GM12875 (cell line): Measurements from ENCODE around the gene TFPI.

Experiments
- H3K4me3 ChIP-seq: one replicate; pipeline ENCODE4 v1.5.1; 2011; ENCODE audit warnings: low read depth, low read length, control low read depth
- TF ChIP-seq, protein P1 (sequence below): IDR thresholded peaks from 2 replicates; pipeline ENCODE4 v1.5.1; 2011; ENCODE audit warnings: low read depth, mild to moderate bottlenecking, control low read depth, inconsistent platforms, low read length, moderate library complexity, borderline replicate concordance; ENCODE audit not compliant: insufficient read depth

TFPI gene

DNA sequence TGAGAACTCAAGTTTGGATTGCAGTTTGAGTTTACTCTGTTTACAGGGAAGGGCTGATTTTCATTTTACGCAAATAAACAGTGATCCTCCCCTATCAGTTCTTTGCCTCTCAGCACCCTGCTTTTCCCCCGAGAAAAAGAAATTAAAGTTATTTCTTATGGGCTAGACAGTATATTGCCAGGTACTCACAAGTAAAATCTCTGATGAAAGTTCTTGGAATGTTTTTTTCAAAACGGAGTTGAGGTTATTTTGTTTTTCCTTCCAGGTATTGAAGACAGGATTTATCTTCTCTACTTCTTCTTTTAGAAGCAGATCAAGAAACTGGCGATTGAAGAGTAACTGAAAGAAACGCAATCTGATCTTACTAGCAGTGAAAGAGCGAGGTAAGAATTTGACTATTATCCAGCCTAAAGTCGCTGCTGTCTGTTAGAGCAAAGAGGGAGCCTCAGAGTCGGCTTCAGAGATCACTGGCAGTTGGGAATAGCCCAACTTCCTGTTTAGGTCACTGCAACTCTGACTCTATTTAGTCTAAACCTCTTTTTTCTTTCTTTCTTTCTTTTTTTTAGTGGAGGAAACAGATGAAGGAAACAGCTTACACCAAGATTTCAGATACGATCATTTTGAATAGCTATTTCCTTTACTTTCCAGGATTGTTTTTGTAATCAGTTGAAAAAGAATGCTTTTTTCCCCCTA lies at the start of gene TFPI:
TSS of gene TFPI (minus strand) at position 425 of the 693 bp plus-strand sequence. CDS start 50,667 bp downstream, outside the sequence.
- TF ChIP-seq, protein P1, sequence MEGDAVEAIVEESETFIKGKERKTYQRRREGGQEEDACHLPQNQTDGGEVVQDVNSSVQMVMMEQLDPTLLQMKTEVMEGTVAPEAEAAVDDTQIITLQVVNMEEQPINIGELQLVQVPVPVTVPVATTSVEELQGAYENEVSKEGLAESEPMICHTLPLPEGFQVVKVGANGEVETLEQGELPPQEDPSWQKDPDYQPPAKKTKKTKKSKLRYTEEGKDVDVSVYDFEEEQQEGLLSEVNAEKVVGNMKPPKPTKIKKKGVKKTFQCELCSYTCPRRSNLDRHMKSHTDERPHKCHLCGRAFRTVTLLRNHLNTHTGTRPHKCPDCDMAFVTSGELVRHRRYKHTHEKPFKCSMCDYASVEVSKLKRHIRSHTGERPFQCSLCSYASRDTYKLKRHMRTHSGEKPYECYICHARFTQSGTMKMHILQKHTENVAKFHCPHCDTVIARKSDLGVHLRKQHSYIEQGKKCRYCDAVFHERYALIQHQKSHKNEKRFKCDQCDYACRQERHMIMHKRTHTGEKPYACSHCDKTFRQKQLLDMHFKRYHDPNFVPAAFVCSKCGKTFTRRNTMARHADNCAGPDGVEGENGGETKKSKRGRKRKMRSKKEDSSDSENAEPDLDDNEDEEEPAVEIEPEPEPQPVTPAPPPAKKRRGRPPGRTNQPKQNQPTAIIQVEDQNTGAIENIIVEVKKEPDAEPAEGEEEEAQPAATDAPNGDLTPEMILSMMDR: no peak

DNA sequence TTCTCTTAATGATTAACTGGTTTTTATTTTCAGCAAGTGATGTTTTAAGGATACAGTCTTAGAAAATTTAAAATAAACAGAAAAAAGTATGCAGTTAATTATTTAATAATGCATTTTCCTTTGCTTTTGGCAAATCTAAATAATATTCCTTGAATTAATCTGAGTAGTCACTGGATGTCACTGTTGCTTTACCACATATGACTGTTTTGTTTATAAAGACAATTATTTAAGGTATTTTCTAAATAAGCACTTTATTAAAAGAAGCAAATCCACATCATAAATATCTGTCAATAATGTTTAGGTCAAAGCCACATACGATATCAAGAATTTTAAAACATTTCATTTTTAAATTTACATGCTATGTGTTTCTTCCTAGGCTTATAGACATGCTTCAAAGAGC lies 40.6 kb upstream of the TFPI start:
- H3K4me3 ChIP-seq: no peak overlapping the region

More for the DNA sequence above, at the start of gene TFPI:
- no peak within 1 kb of the TSS for H3K4me3 ChIP-seq

DNA sequence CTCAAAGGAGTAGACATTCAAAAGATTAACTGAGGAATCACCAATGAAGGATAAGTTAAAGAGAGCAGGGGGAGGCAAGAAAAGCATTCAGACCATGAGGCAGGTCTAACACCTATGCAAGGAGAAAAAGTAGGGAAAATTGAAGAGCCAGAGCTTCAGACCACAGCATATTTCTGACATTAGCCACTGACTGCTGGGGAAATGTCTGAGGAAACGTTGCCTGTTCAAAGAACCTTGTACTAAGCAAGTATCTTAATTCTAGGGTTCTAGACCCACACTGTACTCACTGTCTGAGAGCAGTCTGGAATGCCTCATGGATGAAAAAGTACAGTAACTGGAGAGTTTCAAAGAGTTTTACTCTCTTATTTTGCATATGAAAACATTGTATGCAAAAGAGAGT lies 39.5 kb upstream of the TFPI start:
- TF ChIP-seq, protein P1: no peak
- H3K4me3 ChIP-seq: no peak overlapping the region

More for the DNA sequence above, 40.6 kb upstream of the TFPI start:
- TF ChIP-seq, protein P1: no peak

DNA sequence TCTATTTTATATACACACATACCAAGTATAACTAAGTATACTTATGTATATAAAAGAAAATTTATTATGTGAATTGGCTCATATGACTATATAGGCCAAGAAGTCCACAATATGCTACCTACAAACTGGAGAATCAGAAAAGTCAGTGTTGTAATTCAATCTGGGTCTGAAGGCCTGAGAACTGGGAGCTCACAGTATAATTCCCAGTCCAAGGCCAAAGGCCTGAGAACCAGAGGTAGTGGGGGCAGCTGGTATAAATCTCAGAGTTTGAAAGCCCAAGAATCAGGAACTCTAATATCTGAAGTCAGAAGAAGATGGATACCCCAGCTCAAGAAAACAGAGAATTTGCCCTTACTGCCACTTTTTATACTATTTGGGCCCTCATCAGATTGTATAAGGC lies 38.9 kb upstream of the TFPI start:
- H3K4me3 ChIP-seq: no peak overlapping the region
- TF ChIP-seq, protein P1: no peak

DNA sequence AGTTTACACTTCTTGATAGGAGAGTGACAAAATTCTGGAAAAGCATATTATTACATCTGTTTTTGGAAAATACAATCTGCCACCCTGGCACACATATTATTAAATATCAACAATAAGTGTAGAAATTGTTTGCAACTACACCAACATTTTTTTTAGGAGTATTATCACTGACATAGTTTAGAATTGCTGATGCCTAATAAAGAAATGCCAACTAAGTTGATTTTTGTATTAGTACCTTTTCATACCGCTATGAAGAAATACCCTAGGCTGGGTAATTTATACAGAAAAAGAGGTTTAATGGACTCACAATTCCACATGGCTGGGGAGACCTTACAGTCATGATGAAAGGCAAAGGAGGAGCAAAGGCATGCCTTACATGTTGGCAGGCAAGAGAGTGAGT lies 35.9 kb upstream of the TFPI start:
- H3K4me3 ChIP-seq: no peak overlapping the region
- TF ChIP-seq, protein P1: no peak

DNA sequence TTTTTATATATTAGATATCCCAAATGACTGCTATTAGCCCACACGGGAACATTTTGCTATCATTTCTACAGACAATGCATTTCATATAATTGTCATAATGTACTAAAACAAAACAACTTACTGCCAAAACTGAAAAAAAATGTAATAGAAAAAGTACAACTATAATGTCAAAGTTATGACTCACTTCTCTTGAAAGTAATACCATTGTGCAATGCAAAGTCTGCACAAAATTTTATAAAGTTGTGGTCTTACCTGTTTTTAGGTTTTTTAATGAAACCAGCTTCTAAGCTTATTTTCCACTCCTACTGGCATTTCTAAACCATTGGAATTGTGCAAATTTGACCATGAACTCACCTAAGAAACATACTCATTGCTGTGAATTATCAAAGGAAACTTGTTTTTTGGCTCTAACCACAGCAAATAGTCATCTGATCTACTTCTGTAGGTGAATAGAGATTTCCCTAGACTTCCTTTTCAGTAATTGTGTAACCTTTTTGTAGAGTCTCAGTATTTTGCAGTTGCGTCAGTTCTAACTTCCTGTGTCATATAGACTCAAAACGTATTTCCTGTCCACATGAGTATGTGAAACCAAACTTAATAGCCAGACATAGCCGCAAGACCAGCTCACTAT lies 31.9 kb upstream of the TFPI start:
- H3K4me3 ChIP-seq: no peak overlapping the region
- TF ChIP-seq, protein P1: no peak

DNA sequence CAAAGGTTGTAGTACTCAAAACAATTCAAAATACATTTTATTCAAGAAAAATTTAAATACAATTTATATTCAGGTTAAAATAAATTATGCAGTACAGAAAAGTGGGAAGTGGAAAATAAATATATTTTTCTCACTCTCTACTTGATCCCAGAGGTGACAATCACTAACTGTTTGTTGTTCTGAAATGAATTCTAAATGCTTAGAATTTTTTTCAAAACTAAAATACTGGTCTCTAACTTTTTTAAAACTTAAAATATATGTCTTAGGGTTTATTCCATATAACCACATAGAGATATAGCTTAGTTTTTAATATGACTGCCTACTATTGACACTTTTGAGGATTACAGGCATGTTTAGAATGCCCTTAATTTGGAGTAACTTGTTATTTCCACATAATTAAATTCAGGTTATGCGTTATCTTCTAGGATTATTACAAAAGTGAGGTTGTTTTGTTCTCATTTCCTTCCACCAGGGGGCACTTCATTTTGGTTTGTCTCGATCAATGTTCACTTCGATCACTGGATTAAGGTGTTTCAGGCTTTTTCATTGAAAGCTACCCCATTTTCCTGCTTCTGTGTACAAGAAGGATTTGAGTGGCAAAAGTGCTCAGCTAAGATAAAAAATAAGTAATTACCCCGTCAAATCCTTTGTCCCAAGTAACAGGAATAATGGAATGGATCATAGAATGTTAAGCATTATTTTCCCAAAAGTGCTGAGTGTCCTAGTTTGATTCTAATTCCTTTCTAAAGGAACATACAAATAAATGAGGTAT lies 27.1 kb upstream of the TFPI start:
- H3K4me3 ChIP-seq: no peak overlapping the region
- TF ChIP-seq, protein P1: peak; percentile 48; the same call in 1 of the 2 replicates
